HepG2 (cell line): ENCODE measurements around the gene FAM219A. TPM values are rescaled to one million over a fixed set of nuclear protein-coding genes. Genes with fewer than 3 reads are reported as not detected.

Experiments used
- ATAC-seq: fragments of 200-7000 bp; cut with Tn5 transposase; 3 replicates; pipeline ENCODE4 v1.9.1; 2020; ENCODE audit warnings: mild to moderate bottlenecking, moderate library complexity
- BruUV-seq: library from RNA; stranded (reverse); fragments of 400-500 nt; replicated peaks from 2 replicates; lab custom pipeline; 2021; lab: Mats Ljungman, UMichigan
- CTCF ChIA-PET: fragments of 300-600 bp; formaldehyde crosslinking; extraction: SDS; loops from one replicate; lab custom pipeline; 2021; ENCODE audit warnings: low total read pairs, inconsistent platforms, low intra/inter-chr PET ratio; lab: Yijun Ruan, JAX
- POLR2A ChIA-PET: fragments of 350-600 bp; sonication (Branson Sonifier 250); formaldehyde crosslinking; loops from one replicate; lab custom pipeline; 2020; ENCODE audit warnings: antibody characterized with exemption, inconsistent platforms; lab: Yijun Ruan, JAX
- DNase-seq: peaks from one replicate; pipeline ENCODE4 v3.0.0-alpha.2; 2015; ENCODE audit warnings: low spot score
- FAIRE-seq: peaks from 3 replicates; lab custom pipeline; 2011; peaks lifted over from hg19 to GRCh38; lab: Jason Lieb, UNC
- H2AFZ ChIP-seq: one replicate; pipeline ENCODE4 v1.6.1; 2011; ENCODE audit warnings: low read length, inconsistent platforms
- H3K27ac ChIP-seq: fragments of 300-600 bp; 3 replicates; pipeline ENCODE4 v1.8.0; 2011; ENCODE audit warnings: mixed run types, mild to moderate bottlenecking, mixed read lengths, low read length, inconsistent platforms; ENCODE audit not compliant: insufficient read depth; ENCODE audit errors: extremely low read length
- H3K27me3 ChIP-seq, 2 experiments: fragments of 200-600 bp in 1 of 2; 2 replicates in 1 of 2; 3 replicates in 1 of 2; pipeline versions ENCODE4 v1.6.0 to v1.8.0; 2011; ENCODE audit warnings: low read length in 2 of 2, mild to moderate bottlenecking in 2 of 2, moderate library complexity in 2 of 2, inconsistent platforms in 1 of 2; ENCODE audit not compliant: insufficient read depth in 2 of 2, control insufficient read depth in 1 of 2
- H3K36me3 ChIP-seq, 2 experiments: fragments of 200-600 bp in 1 of 2; replicated peaks in 1 of 2; 2 replicates in 1 of 2; 3 replicates in 1 of 2; pipeline versions ENCODE4 v1.5.1 to v1.8.0; 2011; ENCODE audit warnings: low read length in 2 of 2, inconsistent platforms in 1 of 2; ENCODE audit not compliant: insufficient read depth in 2 of 2, control insufficient read depth in 1 of 2
- H3K4me1 ChIP-seq: 2 replicates; pipeline ENCODE4 v1.5.1; 2012; ENCODE audit warnings: low read length, inconsistent platforms; ENCODE audit not compliant: insufficient read depth
- H3K4me2 ChIP-seq: 2 replicates; pipeline ENCODE4 v1.6.0; 2011; ENCODE audit warnings: low read depth, low read length, inconsistent platforms
- H3K4me3 ChIP-seq, 3 experiments: fragments of 200-600 bp in 1 of 3; sonication (generic), shearing (Covaris generic) in 1 of 3; replicated peaks in 1 of 3; 2 replicates each; pipeline ENCODE4 v1.5.1; 2011 to 2016; ENCODE audit warnings: low read length in 3 of 3, inconsistent platforms in 2 of 3, low read depth in 2 of 3, mild to moderate bottlenecking in 2 of 3, control low read depth in 1 of 3, mixed read lengths in 1 of 3; ENCODE audit not compliant: insufficient read depth in 1 of 3
- H3K79me2 ChIP-seq: one replicate; pipeline ENCODE4 v1.6.1; 2011; ENCODE audit warnings: low read length, inconsistent platforms; ENCODE audit not compliant: insufficient read depth
- H3K9ac ChIP-seq: 2 replicates; pipeline ENCODE4 v1.6.0; 2011; ENCODE audit warnings: mild to moderate bottlenecking, low read depth, low read length, inconsistent platforms; ENCODE audit not compliant: insufficient read depth
- H3K9me3 ChIP-seq: 2 replicates; pipeline ENCODE4 v1.5.1; 2012; ENCODE audit warnings: mild to moderate bottlenecking, low read length
- H4K20me1 ChIP-seq: 2 replicates; pipeline ENCODE4 v1.6.0; 2011; ENCODE audit warnings: inconsistent platforms, mild to moderate bottlenecking, low read length, moderate library complexity; ENCODE audit not compliant: insufficient read depth
- AGO1 ChIP-seq: fragments of 200-400 bp; formaldehyde crosslinking; IDR thresholded peaks from 2 replicates; pipeline ENCODE4 v1.6.1; 2017; ENCODE audit warnings: mild to moderate bottlenecking, low read depth, low read length, moderate library complexity; ENCODE audit not compliant: poor library complexity, severe bottlenecking
- CREM ChIP-seq, 2 experiments: sonication (generic) in 1 of 2; formaldehyde crosslinking in 1 of 2; IDR thresholded peaks; 2 replicates each; pipeline versions ENCODE4 v1.4.0 to v1.6.1; 2016 to 2020; ENCODE audit warnings: antibody characterized with exemption in 1 of 2, mild to moderate bottlenecking in 1 of 2, missing genetic modification reagents in 1 of 2
- EED ChIP-seq: sonication (generic); formaldehyde crosslinking; IDR thresholded peaks from 2 replicates; pipeline ENCODE4 v1.5.0; 2020; ENCODE audit warnings: mild to moderate bottlenecking, missing genetic modification reagents
- FOSL2 ChIP-seq: sonication (generic); formaldehyde crosslinking; IDR thresholded peaks from 2 replicates; pipeline ENCODE4 v1.4.0; 2020; ENCODE audit warnings: missing genetic modification reagents
- FOXC1 ChIP-seq: sonication (generic); formaldehyde crosslinking; IDR thresholded peaks from 2 replicates; pipeline ENCODE4 v1.8.0; 2022; ENCODE audit warnings: mild to moderate bottlenecking, missing genetic modification reagents, borderline replicate concordance
- FUBP1 ChIP-seq: sonication (generic); formaldehyde crosslinking; IDR thresholded peaks from 2 replicates; pipeline ENCODE4 v1.5.1; 2020; ENCODE audit warnings: missing genetic modification reagents, mild to moderate bottlenecking, borderline replicate concordance
- HDAC1 ChIP-seq: sonication (generic); formaldehyde crosslinking; IDR thresholded peaks from 2 replicates; pipeline ENCODE4 v1.5.1; 2020; ENCODE audit warnings: mild to moderate bottlenecking, missing genetic modification reagents
- KDM4B ChIP-seq: sonication (generic); formaldehyde crosslinking; IDR thresholded peaks from 2 replicates; pipeline ENCODE4 v1.4.0; 2020; ENCODE audit warnings: missing genetic modification reagents
- POLR2G ChIP-seq: fragments of 200-400 bp; formaldehyde crosslinking; IDR thresholded peaks from 2 replicates; pipeline ENCODE4 v1.6.1; 2018; ENCODE audit warnings: mild to moderate bottlenecking, low read depth, low read length, moderate library complexity
- RBM39 ChIP-seq: fragments of 200-400 bp; formaldehyde crosslinking; IDR thresholded peaks from one replicate; pipeline ENCODE4 v1.6.1; 2018; ENCODE audit warnings: antibody characterized with exemption, mild to moderate bottlenecking, low read depth, low read length; ENCODE audit not compliant: poor library complexity, severe bottlenecking
- REPIN1 ChIP-seq: sonication (generic); formaldehyde crosslinking; IDR thresholded peaks from 2 replicates; pipeline ENCODE4 v1.8.0; 2022; ENCODE audit warnings: missing genetic modification reagents, low read depth, mild to moderate bottlenecking, borderline replicate concordance
- RXRA ChIP-seq: sonication (generic); formaldehyde crosslinking; IDR thresholded peaks from 2 replicates; pipeline ENCODE4 v1.5.1; 2020; ENCODE audit warnings: missing genetic modification reagents
- SALL1 ChIP-seq: sonication (generic); formaldehyde crosslinking; IDR thresholded peaks from 2 replicates; pipeline ENCODE4 v1.8.0; 2022; ENCODE audit warnings: mild to moderate bottlenecking, missing genetic modification reagents
- THAP9 ChIP-seq: sonication (generic); formaldehyde crosslinking; IDR thresholded peaks from 2 replicates; pipeline ENCODE4; 2020; ENCODE audit warnings: missing genetic modification reagents, mild to moderate bottlenecking, borderline replicate concordance
- ZBTB38 ChIP-seq: sonication (generic); formaldehyde crosslinking; IDR thresholded peaks from 2 replicates; pipeline ENCODE4 v1.5.1; 2020; ENCODE audit warnings: mild to moderate bottlenecking, missing genetic modification reagents
- ZFX ChIP-seq: sonication (generic); formaldehyde crosslinking; IDR thresholded peaks from 2 replicates; pipeline ENCODE4 v1.4.0; 2020; ENCODE audit warnings: mild to moderate bottlenecking, low read depth, missing genetic modification reagents, moderate library complexity
- ZNF136 ChIP-seq: sonication (generic); formaldehyde crosslinking; IDR thresholded peaks from 2 replicates; pipeline ENCODE4 v1.8.1; 2022; ENCODE audit warnings: low read depth, mild to moderate bottlenecking, moderate library complexity, missing genetic modification reagents
- ZNF343 ChIP-seq: sonication (generic); formaldehyde crosslinking; IDR thresholded peaks from 2 replicates; pipeline ENCODE4 v1.4.0; 2020; ENCODE audit warnings: mild to moderate bottlenecking, missing genetic modification reagents
- ZNF569 ChIP-seq: sonication (generic); formaldehyde crosslinking; IDR thresholded peaks from 2 replicates; pipeline ENCODE4 v1.5.0; 2020; ENCODE audit warnings: mild to moderate bottlenecking, missing genetic modification reagents, moderate library complexity, borderline replicate concordance
- WGBS: methylation state at CpG from one replicate; pipeline ENCODE4 v1.1.6; 2017; ENCODE audit warnings: low lambda C conversion rate; 5-methylcytosine and 5-hydroxymethylcytosine counted together
- in situ Hi-C: cut with HindIII; loops from 2 replicates; pipeline ENCODE4 v1.10.0; 2017; ENCODE audit warnings: low pct_unique_long_range_greater_than_20kb; ENCODE audit not compliant: extremely low pct_ligation_motif_present
- intact Hi-C: fragments of 100-400 bp; cut with micrococcal nuclease; formaldehyde crosslinking; loops from one replicate; pipeline ENCODE4 v1.10.0; 2022; ENCODE audit not compliant: unreplicated experiment
- polyA plus RNA-seq, 8 experiments: library from polyadenylated mRNA; depleted of rRNA in 3 of 8; stranded (reverse) in 7 of 8; unstranded in 1 of 8; fragments of >200 nt; fragmentation: Illumina TruSeq in 4 of 8; extraction: Trizol in 4 of 8; gene quantifications; 2 replicates each; pipeline versions ENCODE4 v1.2.1 to v1.2.3, GENCODE V29; 2011 to 2016; ENCODE audit warnings: low read depth in 4 of 8, missing spikeins in 1 of 8, mixed read lengths in 1 of 8; ENCODE audit not compliant: insufficient read depth in 1 of 8
- total RNA-seq, 5 experiments: library from RNA; depleted of rRNA; stranded (reverse); fragments of >200 nt; fragmentation: Illumina TruSeq; extraction: Trizol; gene quantifications; 2 replicates each; pipeline ENCODE4 v1.2.3, GENCODE V29; 2016; ENCODE audit warnings: low read depth in 1 of 5

Gene FAM219A
- total and polyA plus RNA-seq, 2 of the 13 experiments (the other 11 are each of a cell fraction or from before 2014, with no cell fraction given), result 3.9 to 6.4 TPM

GRCh38 chr9:34457266-34458012 is 931 bp downstream of the FAM219A start:
- Histone ChIP-seq H3K4me1 (peaks cover 22% of the 10 kb centered on the region), H3K27me3 (no peaks in the 10 kb centered on the region; a peak in 1 of 5 replicates), H3K36me3 (no peaks in the 10 kb centered on the region), H4K20me1 (0 out of 2 replicates have a peak, but pooled peaks cover 2% of the 10 kb centered on the region), H3K4me3 (peak overlapping the region; percentile 71 to 91 (median 80)), H3K9me3 (no peaks in the 10 kb centered on the region), H3K9ac (peak overlapping the region; percentile 72), H3K4me2 (peak overlapping the region; percentile 91), H2AFZ (peak overlapping the region; percentile 42), H3K27ac (no peak overlapping the region), H3K79me2 (peaks cover 2% of the 10 kb centered on the region)
- ATAC-seq (peak; percentile 19), FAIRE-seq (no peak), DNase-seq (no peak)
- 41% methylated on average over 46 of the region's 48 CpGs for WGBS
- in situ Hi-C loops, result no loop called here
- ChIA-PET POLR2A (no interaction called here), CTCF (no interaction called here)
- intact Hi-C loops, result no loop called here
- no TSS peak for BruUV-seq
- TF ChIP-seq ZFX (CRISPR knock-in tag) (peak; percentile 51; the same call in 1 of the 2 replicates), AGO1 (peak; percentile 66), KDM4B (CRISPR knock-in tag) (no peak), FOXC1 (CRISPR knock-in tag) (peak; percentile 50; the same call in 1 of the 2 replicates), POLR2G (0 out of 2 replicates have a peak, but pooled peaks have one; percentile 28), ZNF343 (CRISPR knock-in tag) (no peak), FUBP1 (no peak), SALL1 (no peak), THAP9 (CRISPR knock-in tag) (peak; percentile 40; the same call in 1 of the 2 replicates), ZNF136 (CRISPR knock-in tag) (no peak), RBM39 (peak; percentile 54), ZBTB38 (CRISPR knock-in tag) (peak; percentile 88), REPIN1 (CRISPR knock-in tag) (0 out of 2 replicates have a peak, but pooled peaks have one; percentile 7), RXRA (0 out of 2 replicates have a peak, but pooled peaks have one; percentile 8), CREM (IDR thresholded peaks at IDR 0.05) (no peak), CREM (CRISPR knock-in tag; IDR thresholded peaks at IDR 0.05) (no peak), HDAC1 (CRISPR knock-in tag) (0 out of 2 replicates have a peak, but pooled peaks have one; percentile 22), ZNF569 (CRISPR knock-in tag) (no peak), EED (CRISPR knock-in tag) (0 out of 2 replicates have a peak, but pooled peaks have one; percentile 74), FOSL2 (CRISPR knock-in tag) (peak; percentile 37; the same call in 1 of the 2 replicates)
